ENCODE results near the gene ARSI.

ARSI gene

GRCh38 chr5:150258130-150258529 lies 44.6 kb downstream of the ARSI start:
- no peak overlapping the region for H3K4me3 ChIP-seq (ENCODE audit: low read depth in 1 of 2, low read length in 1 of 2)
- H3K27ac ChIP-seq = no peak overlapping the region
- no peaks in the 10 kb centered on the region for H3K4me1 ChIP-seq (ENCODE audit: control insufficient read depth in 1 of 2, insufficient read depth in 1 of 2, low read depth in 1 of 2, low read length in 1 of 2)
- no peaks in the 10 kb centered on the region for H3K36me3 ChIP-seq
- TF ChIP-seq CTCF (IDR thresholded peaks at IDR 0.05) = no peak
- H3K27me3 ChIP-seq = no peaks in the 10 kb centered on the region
- H3K9me3 ChIP-seq = no peaks in the 10 kb centered on the region

- no peak for TF ChIP-seq CTCF (IDR thresholded peaks at IDR 0.05)
- Histone ChIP-seq H3K4me1 (ENCODE audit: control insufficient read depth in 1 of 2, insufficient read depth in 1 of 2, low read depth in 1 of 2, low read length in 1 of 2) (no peaks in the 10 kb centered on the region), H3K36me3 (no peaks in the 10 kb centered on the region), H3K4me3 (ENCODE audit: low read depth in 1 of 2, low read length in 1 of 2) (no peak overlapping the region), H3K27me3 (no peaks in the 10 kb centered on the region), H3K27ac (no peak overlapping the region), H3K9me3 (no peaks in the 10 kb centered on the region)
These were observed 45.3 kb downstream of the ARSI start for GRCh38 chr5:150257424-150257823.

DNA sequence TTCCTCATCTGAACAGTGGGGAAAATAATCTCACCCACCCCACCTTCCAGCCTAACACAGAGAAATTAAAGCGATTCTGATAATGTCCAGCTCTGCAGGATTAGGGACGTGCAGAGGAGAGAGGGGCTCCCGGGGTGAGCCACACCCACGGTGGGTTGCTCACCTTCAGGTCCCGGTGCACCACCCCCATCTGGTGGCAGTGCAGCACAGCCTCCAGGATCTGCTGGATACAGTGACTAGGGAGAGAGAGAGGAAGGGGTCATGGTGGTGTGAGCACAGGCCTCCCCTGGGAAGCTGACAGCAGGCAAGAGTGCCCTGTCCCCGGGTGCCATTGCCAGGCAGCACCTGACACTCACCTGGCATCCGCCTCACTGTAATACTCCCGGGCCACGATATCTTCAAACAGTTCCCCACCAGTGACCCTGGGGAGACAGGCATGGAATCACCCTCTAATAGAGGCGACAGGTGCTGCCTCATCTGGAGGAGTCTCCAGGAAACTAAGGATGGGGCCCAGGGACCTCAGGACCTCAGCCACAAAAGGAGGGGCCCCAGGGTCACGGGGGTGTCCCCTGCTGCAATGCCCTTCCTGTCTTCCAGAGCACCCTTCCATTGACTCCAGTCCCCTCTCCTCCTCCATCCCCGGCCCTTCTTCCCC lies 46.2 kb downstream of the ARSI start:
- Histone ChIP-seq H3K36me3 (no peaks in the 10 kb centered on the region), H3K4me1 (ENCODE audit: control insufficient read depth in 1 of 2, insufficient read depth in 1 of 2, low read depth in 1 of 2, low read length in 1 of 2) (no peaks in the 10 kb centered on the region), H3K4me3 (ENCODE audit: low read depth in 1 of 2, low read length in 1 of 2) (no peak overlapping the region), H3K9me3 (no peaks in the 10 kb centered on the region), H3K27me3 (no peaks in the 10 kb centered on the region), H3K27ac (no peak overlapping the region)
- TF ChIP-seq CTCF (IDR thresholded peaks at IDR 0.05) = no peak

GRCh38 chr5:150255659-150256409 lies 46.9 kb downstream of the ARSI start:
- Histone ChIP-seq H3K4me3 (ENCODE audit: low read depth in 1 of 2, low read length in 1 of 2) (no peak overlapping the region), H3K27me3 (no peaks in the 10 kb centered on the region), H3K36me3 (no peaks in the 10 kb centered on the region), H3K9me3 (no peaks in the 10 kb centered on the region), H3K4me1 (ENCODE audit: control insufficient read depth in 1 of 2, insufficient read depth in 1 of 2, low read depth in 1 of 2, low read length in 1 of 2) (no peaks in the 10 kb centered on the region), H3K27ac (no peak overlapping the region)
- no peak for TF ChIP-seq CTCF (IDR thresholded peaks at IDR 0.05)

DNA sequence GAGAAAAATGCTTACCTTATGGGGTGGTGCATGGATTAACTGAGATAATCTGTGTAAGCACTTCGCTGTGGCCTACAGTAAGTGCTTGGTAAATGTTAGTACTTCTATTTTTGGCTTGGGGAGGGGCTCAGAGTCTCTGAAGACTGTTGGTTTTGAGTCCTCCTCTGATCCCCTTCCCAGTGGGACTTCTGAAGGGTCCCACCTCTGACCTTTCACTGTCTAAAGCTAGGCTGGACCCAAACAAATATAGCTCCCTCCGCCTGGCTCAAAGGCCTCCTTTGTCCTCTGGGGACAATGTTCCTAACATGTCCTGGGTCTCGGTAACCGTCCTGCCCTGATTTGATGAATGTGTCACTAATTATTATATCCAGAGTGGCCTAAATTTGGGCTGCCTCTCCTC lies 47.9 kb downstream of the ARSI start:
- no peaks in the 10 kb centered on the region for H3K36me3 ChIP-seq
- TF ChIP-seq CTCF (IDR thresholded peaks at IDR 0.05) = no peak
- no peak overlapping the region for H3K4me3 ChIP-seq (ENCODE audit: low read depth in 1 of 2, low read length in 1 of 2)
- no peaks in the 10 kb centered on the region for H3K9me3 ChIP-seq
- no peaks in the 10 kb centered on the region for H3K4me1 ChIP-seq (ENCODE audit: control insufficient read depth in 1 of 2, insufficient read depth in 1 of 2, low read depth in 1 of 2, low read length in 1 of 2)
- H3K27me3 ChIP-seq = no peaks in the 10 kb centered on the region
- no peak overlapping the region for H3K27ac ChIP-seq
